ENCODE measurements around the gene STK35. TPM values are rescaled to one million over a fixed set of nuclear protein-coding genes. Genes with fewer than 3 reads are reported as not detected.
A peak's percentile ranks its signal among the peaks of the same experiment; 100 is the strongest.

STK35 gene
- total and polyA plus RNA-seq, 2 of the 13 experiments (the other 11 are each of a cell fraction or from before 2014, with no cell fraction given) = 27.4 to 29.8 TPM

- TF ChIP-seq RAD51 (IDR thresholded peaks at IDR 0.05; ENCODE audit: borderline replicate concordance) (no peak), TOE1 (CRISPR knock-in tag; IDR thresholded peaks at IDR 0.05) (no peak), BCL3 (CRISPR knock-in tag; IDR thresholded peaks at IDR 0.05) (no peak), HMG20B (CRISPR knock-in tag; conservative IDR thresholded peaks at IDR 0.05) (peak; percentile 88; the same call in 1 of the 2 replicates), HNF4G (IDR thresholded peaks at IDR 0.05; ENCODE audit: borderline replicate concordance, low read depth, low read length) (peak; percentile 67), HNF4G (CRISPR knock-in tag; IDR thresholded peaks at IDR 0.05; ENCODE audit: borderline replicate concordance, low read depth) (no peak; the same call in 1 of the 2 replicates), FLYWCH1 (CRISPR knock-in tag; IDR thresholded peaks at IDR 0.05) (no peak), JUN (CRISPR knock-in tag; IDR thresholded peaks at IDR 0.05) (no peak), KDM2A (CRISPR knock-in tag; IDR thresholded peaks at IDR 0.05; ENCODE audit: borderline replicate concordance, low read depth) (no peak), GFI1 (CRISPR knock-in tag; IDR thresholded peaks at IDR 0.05; ENCODE audit: borderline replicate concordance) (peak; percentile 91), ZNF710 (CRISPR knock-in tag; IDR thresholded peaks at IDR 0.05; ENCODE audit: borderline replicate concordance) (no peak), CEBPG (CRISPR knock-in tag; IDR thresholded peaks at IDR 0.05) (peak; percentile 39; the same call in 1 of the 2 replicates), ZNF232 (CRISPR knock-in tag; IDR thresholded peaks at IDR 0.05; ENCODE audit: borderline replicate concordance) (no peak), FOXJ3 (CRISPR knock-in tag; IDR thresholded peaks at IDR 0.05; ENCODE audit: borderline replicate concordance) (no peak), TOPORS (CRISPR knock-in tag; IDR thresholded peaks at IDR 0.05) (no peak), ZNF703 (CRISPR knock-in tag; IDR thresholded peaks at IDR 0.05; ENCODE audit: borderline replicate concordance) (no peak), MAFK (conservative IDR thresholded peaks at IDR 0.05 in 1 of 2, IDR thresholded peaks at IDR 0.05 in 1 of 2; ENCODE audit: low read length in 2 of 2) (peak; percentile 4 to 13; a peak in 1 of 4 replicates), ZXDC (CRISPR knock-in tag; IDR thresholded peaks at IDR 0.05) (no peak), LCORL (IDR thresholded peaks at IDR 0.05) (peak; percentile 98), LCORL (CRISPR knock-in tag; IDR thresholded peaks at IDR 0.05) (no peak), ZNF720 (CRISPR knock-in tag; IDR thresholded peaks at IDR 0.05) (no peak), ZNF737 (CRISPR knock-in tag; IDR thresholded peaks at IDR 0.05; ENCODE audit: borderline replicate concordance) (no peak), ZNF530 (CRISPR knock-in tag; IDR thresholded peaks at IDR 0.05; ENCODE audit: low read depth) (no peak), GATAD2A (CRISPR knock-in tag; IDR thresholded peaks at IDR 0.05) (peak; percentile 62), ZNF317 (CRISPR knock-in tag; IDR thresholded peaks at IDR 0.05) (peak; percentile 91), REPIN1 (CRISPR knock-in tag; IDR thresholded peaks at IDR 0.05; ENCODE audit: borderline replicate concordance, low read depth) (no peak)
Observed at GRCh38 chr20:2080532-2081224, 20.9 kb upstream of the STK35 start (continued).

Data from HepG2 (cell line).